Smooth muscle cell of the umbilical artery (primary cell): ENCODE data around the gene SPRYD4. TPM values are rescaled to one million over a fixed set of nuclear protein-coding genes. Genes with fewer than 3 reads are reported as not detected.

Experiments used
- total RNA-seq: library from RNA; depleted of rRNA; stranded (reverse); fragments of >200 nt; gene quantifications from 2 replicates; pipeline ENCODE4 v1.2.3, GENCODE V29; 2014

SPRYD4 gene
- total RNA-seq, result 1.2 and 1.4 TPM in 2 replicates

GRCh38 chr12:56468216-56469006 is at the start of gene SPRYD4:
Gene SPRYD4 (plus strand): TSS chr12:56468578. CDS start chr12:56468592, 14 bp downstream.

GRCh38 chr12:56448860-56449621 is 19.3 kb upstream of the SPRYD4 start, which contains the start of gene TIMELESS:
Gene TIMELESS (minus strand): TSS chr12:56449426. CDS start chr12:56434170, 15,256 bp downstream.

GRCh38 chr12:56454557-56454956 is 13.8 kb upstream of the SPRYD4 start, which contains the start of gene MIP:
Gene MIP (minus strand): TSS chr12:56454657. CDS start chr12:56454613, 44 bp downstream.

GRCh38 chr12:56488041-56488955 is 19.9 kb downstream of the SPRYD4 start, which contains the start of gene GLS2:
Gene GLS2 (minus strand): TSS chr12:56488161. CDS start chr12:56488118, 43 bp downstream.

GRCh38 chr12:56521590-56522371 is 53.4 kb downstream of the SPRYD4 start, which contains the start of gene RBMS2:
Gene RBMS2 (plus strand): TSS chr12:56521820. CDS start chr12:56522024, 204 bp downstream.

Other genes starting within 250 kb of the SPRYD4 start
- gene RNF41, start 246.7 kb upstream of the SPRYD4 start, total RNA-seq, result 127 and 135 TPM in 2 replicates
- gene NABP2, start 244.2 kb upstream of the SPRYD4 start, total RNA-seq, result 21.1 and 23.6 TPM in 2 replicates
- gene SLC39A5, start 238.5 kb upstream of the SPRYD4 start, total RNA-seq, result not detected in 2 replicates
- gene ANKRD52, start 210.2 kb upstream of the SPRYD4 start, total RNA-seq, result 25.8 and 46.2 TPM in 2 replicates
- gene COQ10A, start 201.6 kb upstream of the SPRYD4 start, total RNA-seq, result 7.1 and 13.4 TPM in 2 replicates
- 62.4 and 198 TPM in 2 replicates for gene CS, start 168.2 kb upstream of the SPRYD4 start, total RNA-seq
- 97.3 and 152 TPM in 2 replicates for gene CNPY2, start 152.6 kb upstream of the SPRYD4 start, total RNA-seq
- gene PAN2, start 134.6 kb upstream of the SPRYD4 start, total RNA-seq, result 15.7 and 22.2 TPM in 2 replicates
- gene IL23A, start 129.7 kb upstream of the SPRYD4 start, total RNA-seq, result not detected in 2 replicates
- 173 and 265 TPM in 2 replicates for gene STAT2, start 108.5 kb upstream of the SPRYD4 start, total RNA-seq
- gene APOF, start 105.7 kb upstream of the SPRYD4 start, total RNA-seq, result not detected in 2 replicates
- gene TIMELESS, start 19.2 kb upstream of the SPRYD4 start, total RNA-seq, result 3.6 and 9.3 TPM in 2 replicates
- gene MIP, start 13.9 kb upstream of the SPRYD4 start, total RNA-seq, result not detected in 2 replicates
- gene GLS2, start 19.6 kb downstream of the SPRYD4 start, total RNA-seq, result 0.18 TPM in 1 of 2 replicates, not detected in the other
- gene RBMS2, start 53.2 kb downstream of the SPRYD4 start, total RNA-seq, result 12.5 and 18.4 TPM in 2 replicates
- gene BAZ2A, start 161.7 kb downstream of the SPRYD4 start, total RNA-seq, result 14.0 and 36.8 TPM in 2 replicates
- gene ATP5F1B, start 177.4 kb downstream of the SPRYD4 start, total RNA-seq, result 384 and 483 TPM in 2 replicates
- 70.7 and 102 TPM in 2 replicates for gene PTGES3, start 219.7 kb downstream of the SPRYD4 start, total RNA-seq